Suprapubic skin (tissue), 4 donors: ENCODE results near the gene DIAPH2.

Experiments used
- EP300 ChIP-seq: sonication (generic); formaldehyde crosslinking; IDR thresholded peaks from one replicate; pipeline ENCODE4 v1.6.1; 2017; ENCODE audit warnings: antibody characterized with exemption
- POLR2A ChIP-seq, 2 donors: fragments of 450-650 bp; IDR thresholded peaks; one replicate each; pipeline ENCODE4 v1.6.1; 2017; ENCODE audit warnings: antibody characterized with exemption in 2 of 2, mild to moderate bottlenecking in 2 of 2, moderate library complexity in 2 of 2
- POLR2AphosphoS5 ChIP-seq, 3 donors: sonication (generic); formaldehyde crosslinking; IDR thresholded peaks; one replicate each; pipeline ENCODE4 v1.6.1; 2017; ENCODE audit warnings: antibody characterized with exemption in 3 of 3
- TF ChIP-seq, protein P1 (sequence below), 2 donors: fragments of 200-600 bp in 1 of 2; fragments of 450-650 bp in 1 of 2; sonication (generic) in 1 of 2; IDR thresholded peaks; one replicate each; pipeline ENCODE4 v1.5.1; 2016 to 2019; ENCODE audit warnings: antibody characterized with exemption in 2 of 2, mild to moderate bottlenecking in 1 of 2, moderate library complexity in 1 of 2

DNA sequence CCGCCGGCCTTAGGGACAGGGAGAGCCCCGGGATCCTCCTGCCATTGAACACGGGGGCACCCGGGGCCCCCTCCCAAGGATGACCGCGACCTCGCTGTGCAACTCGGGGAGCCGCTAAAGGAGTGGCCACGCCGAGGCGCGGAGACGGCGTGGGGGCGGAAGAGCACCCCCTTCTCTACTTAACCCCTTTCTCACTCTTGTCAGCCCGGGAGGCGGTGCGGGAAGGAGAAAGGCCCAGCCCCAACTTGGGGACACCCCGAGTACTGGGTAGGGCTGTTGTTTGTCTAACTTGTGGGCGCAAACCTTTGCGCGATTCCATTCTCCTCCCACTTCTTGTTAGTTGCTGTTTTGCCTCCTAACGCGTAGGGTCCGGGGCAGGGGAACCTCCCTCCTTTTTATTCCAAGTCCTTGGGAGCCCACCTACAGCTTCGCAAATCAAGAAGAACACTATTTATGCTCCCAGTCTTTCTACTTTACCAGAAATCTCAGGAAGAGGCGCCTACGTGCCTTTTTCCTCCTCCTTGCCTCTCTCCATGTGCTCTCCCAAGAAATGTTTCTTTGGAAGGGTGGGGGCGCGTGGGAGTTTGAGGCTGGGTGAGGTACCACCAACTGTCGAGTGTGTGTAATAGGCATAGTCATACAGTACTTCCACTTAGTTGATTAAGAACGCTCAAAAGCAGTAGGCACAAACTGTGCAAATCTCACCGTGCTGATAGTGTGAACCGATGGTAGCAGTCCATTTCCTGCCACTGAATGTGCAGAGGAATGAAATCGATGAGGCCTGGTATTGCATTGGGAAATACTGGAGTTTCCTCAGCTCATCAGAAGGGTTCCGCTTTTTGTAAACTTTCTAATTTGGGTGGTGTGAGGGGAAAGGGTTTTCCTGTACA is 813 bp downstream of the DIAPH2 start:
- TF ChIP-seq, protein P1, sequence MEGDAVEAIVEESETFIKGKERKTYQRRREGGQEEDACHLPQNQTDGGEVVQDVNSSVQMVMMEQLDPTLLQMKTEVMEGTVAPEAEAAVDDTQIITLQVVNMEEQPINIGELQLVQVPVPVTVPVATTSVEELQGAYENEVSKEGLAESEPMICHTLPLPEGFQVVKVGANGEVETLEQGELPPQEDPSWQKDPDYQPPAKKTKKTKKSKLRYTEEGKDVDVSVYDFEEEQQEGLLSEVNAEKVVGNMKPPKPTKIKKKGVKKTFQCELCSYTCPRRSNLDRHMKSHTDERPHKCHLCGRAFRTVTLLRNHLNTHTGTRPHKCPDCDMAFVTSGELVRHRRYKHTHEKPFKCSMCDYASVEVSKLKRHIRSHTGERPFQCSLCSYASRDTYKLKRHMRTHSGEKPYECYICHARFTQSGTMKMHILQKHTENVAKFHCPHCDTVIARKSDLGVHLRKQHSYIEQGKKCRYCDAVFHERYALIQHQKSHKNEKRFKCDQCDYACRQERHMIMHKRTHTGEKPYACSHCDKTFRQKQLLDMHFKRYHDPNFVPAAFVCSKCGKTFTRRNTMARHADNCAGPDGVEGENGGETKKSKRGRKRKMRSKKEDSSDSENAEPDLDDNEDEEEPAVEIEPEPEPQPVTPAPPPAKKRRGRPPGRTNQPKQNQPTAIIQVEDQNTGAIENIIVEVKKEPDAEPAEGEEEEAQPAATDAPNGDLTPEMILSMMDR (IDR thresholded peaks at IDR 0.05), result no peak
- TF ChIP-seq POLR2A (IDR thresholded peaks at IDR 0.05) (no peak), POLR2AphosphoS5 (IDR thresholded peaks at IDR 0.05) (no peak), EP300 (no peak)
